NAMALWA (cell line): ENCODE data around the gene EMD.
"Not testable (repeated sequence)": the region's sequence is repeated elsewhere in the genome, so short reads cannot be mapped to it uniquely, and the experiment has no call there.

ENCODE experiments used
- DNase-seq: peaks from one replicate; pipeline ENCODE4 v3.0.0-alpha.2; 2015; ENCODE audit warnings: low spot score

The EMD gene

GRCh38 chrX:154378799-154379568 is at the start of gene EMD:
TSS of gene EMD (plus strand) at chrX:154379295. CDS start at chrX:154379485, 190 bp downstream.
- DNase-seq: peak; percentile 97

GRCh38 chrX:154332561-154332960 is 46.5 kb upstream of the EMD start:
- DNase-seq: no peak

GRCh38 chrX:154333116-154333515 is 46.0 kb upstream of the EMD start:
- DNase-seq: no peak

- DNase-seq: peak; percentile 52
These were observed 45.2 kb upstream of the EMD start for GRCh38 chrX:154333837-154334271.

GRCh38 chrX:154334496-154334895 is 44.6 kb upstream of the EMD start:
- DNase-seq: no peak

- not testable (repeated sequence) for DNase-seq
These were observed 37.4 kb upstream of the EMD start for GRCh38 chrX:154341399-154342298.

GRCh38 chrX:154343063-154343462 is 36.0 kb upstream of the EMD start:
- DNase-seq: not testable (repeated sequence)

GRCh38 chrX:154343620-154344019 is 35.5 kb upstream of the EMD start:
- DNase-seq: not testable (repeated sequence)

- no peak for DNase-seq
These were observed 31.0 kb upstream of the EMD start for GRCh38 chrX:154348114-154348531.

GRCh38 chrX:154348646-154349358 is 30.3 kb upstream of the EMD start:
- DNase-seq: no peak

- DNase-seq: no peak
These were observed 29.6 kb upstream of the EMD start for GRCh38 chrX:154349359-154349935.

- no peak for DNase-seq
These were observed 29.1 kb upstream of the EMD start for GRCh38 chrX:154349979-154350378.

- DNase-seq: no peak
These were observed 28.5 kb upstream of the EMD start for GRCh38 chrX:154350429-154351182.

GRCh38 chrX:154351183-154352011 is 27.7 kb upstream of the EMD start:
- no peak for DNase-seq

- DNase-seq: no peak
These were observed 27.1 kb upstream of the EMD start for GRCh38 chrX:154352012-154352401.

GRCh38 chrX:154352466-154352865 is 26.6 kb upstream of the EMD start:
- DNase-seq: no peak

- no peak for DNase-seq
These were observed 25.8 kb upstream of the EMD start for GRCh38 chrX:154353172-154353843.

- DNase-seq: no peak
These were observed 25.1 kb upstream of the EMD start for GRCh38 chrX:154354013-154354412.

- no peak for DNase-seq
These were observed 24.6 kb upstream of the EMD start for GRCh38 chrX:154354516-154354915.
